Endothelial cell of umbilical vein (primary cell): Measurements from ENCODE around the gene SLC6A6. TPM values are rescaled to one million over a fixed set of nuclear protein-coding genes. Genes with fewer than 3 reads are reported as not detected.

ENCODE experiments used
- BruUV-seq: library from RNA; stranded (reverse); fragments of 400-500 nt; replicated peaks from 2 replicates; lab custom pipeline; 2021; lab: Mats Ljungman, UMichigan
- CTCF ChIA-PET: fragments of 300-600, 350-600 bp; sonication (Branson Sonifier 250); formaldehyde crosslinking; loops from one replicate; lab custom pipeline; 2021; ENCODE audit warnings: antibody characterized with exemption, inconsistent platforms; lab: Charles Lee
- POLR2A ChIA-PET: fragments of 300-600, 350-600 bp; sonication (Branson Sonifier 250); formaldehyde crosslinking; loops from one replicate; lab custom pipeline; 2021; ENCODE audit warnings: antibody characterized with exemption, inconsistent platforms; lab: Charles Lee
- DNase-seq: peaks from one replicate; pipeline ENCODE4 v3.0.0-alpha.2; 2011; ENCODE audit warnings: low read depth, low spot score
- FAIRE-seq: peaks from 2 replicates; lab custom pipeline; 2011; peaks lifted over from hg19 to GRCh38; lab: Jason Lieb, UNC
- H2AFZ ChIP-seq: 2 replicates; pipeline ENCODE4 v1.6.0; 2012; ENCODE audit warnings: low read depth, low read length, control low read depth, inconsistent platforms
- H3K27ac ChIP-seq: 2 replicates; pipeline ENCODE4 v1.5.1; 2011; ENCODE audit warnings: low read depth, mild to moderate bottlenecking, control low read depth, low read length, moderate library complexity; ENCODE audit not compliant: insufficient read depth
- H3K27me3 ChIP-seq, 2 experiments: 2 replicates each; pipeline versions ENCODE4 v1.6.0 to v1.6.1; 2011; ENCODE audit warnings: low read length in 2 of 2, mixed read lengths in 1 of 2; ENCODE audit not compliant: control insufficient read depth in 2 of 2, insufficient read depth in 2 of 2
- H3K36me3 ChIP-seq, 2 experiments: 2 replicates in 1 of 2; 3 replicates in 1 of 2; pipeline ENCODE4 v1.5.1; 2011; ENCODE audit warnings: low read length in 2 of 2, mild to moderate bottlenecking in 1 of 2, moderate library complexity in 1 of 2; ENCODE audit not compliant: control insufficient read depth in 2 of 2, insufficient read depth in 2 of 2; ENCODE audit errors: extremely low read depth in 1 of 2
- H3K4me1 ChIP-seq: 3 replicates; pipeline ENCODE4 v1.5.1; 2011; ENCODE audit warnings: mild to moderate bottlenecking, low read length; ENCODE audit not compliant: control insufficient read depth, insufficient read depth; ENCODE audit errors: extremely low read depth
- H3K4me2 ChIP-seq: 2 replicates; pipeline ENCODE4 v1.6.1; 2011; ENCODE audit warnings: low read length, control low read depth, mixed read lengths; ENCODE audit not compliant: insufficient read depth
- H3K4me3 ChIP-seq, 3 experiments: fragments of 200-600 bp in 1 of 3; sonication (generic), shearing (Covaris generic) in 1 of 3; replicated peaks in 1 of 3; 2 replicates each; pipeline ENCODE4 v1.5.1; 2011 to 2016; ENCODE audit warnings: control low read depth in 3 of 3, low read length in 3 of 3, mild to moderate bottlenecking in 2 of 3, inconsistent platforms in 1 of 3, low read depth in 1 of 3, moderate library complexity in 1 of 3; ENCODE audit not compliant: insufficient read depth in 1 of 3
- H3K79me2 ChIP-seq: 2 replicates; pipeline ENCODE4 v1.6.0; 2012; ENCODE audit warnings: low read length, inconsistent platforms; ENCODE audit not compliant: control insufficient read depth, insufficient read depth
- H3K9ac ChIP-seq: replicated peaks from 2 replicates; pipeline ENCODE3; 2011; ENCODE audit warnings: low read length, control low read depth; ENCODE audit not compliant: insufficient read depth; ENCODE audit errors: extremely low read depth
- H3K9me1 ChIP-seq: replicated peaks from 3 replicates; pipeline ENCODE4 v1.6.0; 2011; ENCODE audit warnings: mild to moderate bottlenecking, low read length; ENCODE audit not compliant: control insufficient read depth, insufficient read depth; ENCODE audit errors: extremely low read depth
- H3K9me3 ChIP-seq: replicated peaks from 2 replicates; pipeline ENCODE4 v1.5.1; 2012; ENCODE audit warnings: low read length, inconsistent platforms; ENCODE audit not compliant: control insufficient read depth, insufficient read depth
- H4K20me1 ChIP-seq: replicated peaks from 2 replicates; pipeline ENCODE3; 2011; ENCODE audit warnings: mild to moderate bottlenecking, low read length; ENCODE audit not compliant: control insufficient read depth, insufficient read depth; ENCODE audit errors: extremely low read depth
- CTCF ChIP-seq, 2 donors: IDR thresholded peaks; 1 replicate in 1 of 2; 2 replicates in 1 of 2; pipeline ENCODE4 v1.5.1; 2011; ENCODE audit warnings: low read length in 2 of 2, mild to moderate bottlenecking in 2 of 2, moderate library complexity in 2 of 2, control low read depth in 1 of 2, inconsistent platforms in 1 of 2, low read depth in 1 of 2; ENCODE audit not compliant: insufficient read depth in 1 of 2; ENCODE audit errors: extremely low read depth in 1 of 2
- EZH2 ChIP-seq: IDR thresholded peaks from 2 replicates; pipeline ENCODE4 v1.6.1; 2012; ENCODE audit warnings: borderline replicate concordance, low read depth, mild to moderate bottlenecking, moderate library complexity, low read length, inconsistent platforms; ENCODE audit not compliant: severe bottlenecking
- FOS ChIP-seq: IDR thresholded peaks from 2 replicates; pipeline ENCODE4 v1.6.1; 2011; ENCODE audit warnings: mild to moderate bottlenecking, low read length, moderate library complexity, borderline replicate concordance; ENCODE audit not compliant: insufficient read depth
- GATA2 ChIP-seq: IDR thresholded peaks from 2 replicates; pipeline ENCODE4 v1.7.0; 2011; ENCODE audit warnings: low read depth, mild to moderate bottlenecking, moderate library complexity, mixed read lengths, low read length; ENCODE audit not compliant: insufficient read length, insufficient read depth
- JUN ChIP-seq: IDR thresholded peaks from 2 replicates; pipeline ENCODE4 v1.6.1; 2011; ENCODE audit warnings: borderline replicate concordance, low read depth; ENCODE audit not compliant: insufficient read length, insufficient read depth
- MAX ChIP-seq: IDR thresholded peaks from 2 replicates; pipeline ENCODE4 v1.6.1; 2011; ENCODE audit not compliant: insufficient read depth, insufficient read length
- MYC ChIP-seq: IDR thresholded peaks from one replicate; pipeline ENCODE4 v1.6.1; 2011; ENCODE audit warnings: mild to moderate bottlenecking, low read depth, low read length
- POLR2A ChIP-seq: IDR thresholded peaks from 2 replicates; pipeline ENCODE4 v1.6.1; 2012; ENCODE audit warnings: low read depth, mild to moderate bottlenecking, control low read depth, low read length
- POLR2AphosphoS5 ChIP-seq: IDR thresholded peaks from 2 replicates; pipeline ENCODE4 v1.6.1; 2012; ENCODE audit warnings: low read depth, mild to moderate bottlenecking, control low read depth, low read length, moderate library complexity; ENCODE audit not compliant: insufficient read depth
- dilution Hi-C: fragments of 300-500 bp; cut with MboI; formaldehyde crosslinking; loops from one replicate; pipeline ENCODE4 v1.15.0; 2019; ENCODE audit warnings: low sequenced_read_pairs; ENCODE audit not compliant: extremely low pct_ligation_motif_present
- intact Hi-C: fragments of 100-400 bp; cut with micrococcal nuclease; formaldehyde crosslinking; loops from one replicate; pipeline ENCODE4 v1.10.0; 2022
- polyA plus RNA-seq, 4 experiments: library from polyadenylated mRNA; depleted of rRNA in 3 of 4; stranded (reverse) in 3 of 4; unstranded in 1 of 4; fragments of >200 nt; gene quantifications; 2 replicates each; pipeline versions ENCODE4 v1.2.1 to v1.2.3, GENCODE V29; 2011 to 2012; ENCODE audit warnings: missing spikeins in 1 of 4
- total RNA-seq: library from RNA; stranded (reverse); gene quantifications from 2 replicates; pipeline ENCODE4 v1.2.3, GENCODE V29; 2021

Gene SLC6A6
- total and polyA plus RNA-seq, 2 donors (not counting 3 experiments of a cell fraction or from before 2014, with no cell fraction given): 25.7 to 38.0 TPM

GRCh38 chr3:14520967-14521366 lies 118.6 kb downstream of the SLC6A6 start:
- Histone ChIP-seq H2AFZ (no peak overlapping the region), H3K9me1 (no peaks in the 10 kb centered on the region), H3K27ac (no peak overlapping the region), H3K27me3 (no peaks in the 10 kb centered on the region), H4K20me1 (no peaks in the 10 kb centered on the region), H3K36me3 (no peaks in the 10 kb centered on the region), H3K4me3 (no peak overlapping the region), H3K79me2 (no peaks in the 10 kb centered on the region), H3K9me3 (no peaks in the 10 kb centered on the region), H3K4me1 (no peaks in the 10 kb centered on the region), H3K4me2 (no peak overlapping the region), H3K9ac (no peak overlapping the region)
- TF ChIP-seq GATA2 (no peak), POLR2A (no peak), JUN (no peak), FOS (no peak), EZH2 (no peak), MAX (no peak), POLR2AphosphoS5 (no peak), CTCF (IDR thresholded peaks at IDR 0.05; ENCODE audit: extremely low read depth in 1 of 2, insufficient read depth in 1 of 2, low read depth in 1 of 2, low read length in 2 of 2) (no peak), MYC (no peak)
- ChIA-PET CTCF (no interaction called here), POLR2A (no interaction called here)
- FAIRE-seq (no peak), DNase-seq (no peak)
- BruUV-seq: no TSS peak
- intact Hi-C loops: no loop called here
- dilution Hi-C loops: no loop called here
